GM23248 (cell line): ENCODE measurements around the gene TMEM129.

Experiments
- EZH2 ChIP-seq: fragments of 200-600 bp; sonication (generic); IDR thresholded peaks from 2 replicates; pipeline ENCODE4 v1.6.1; 2018; ENCODE audit warnings: antibody characterized with exemption, mild to moderate bottlenecking; ENCODE audit not compliant: insufficient read depth, poor library complexity, severe bottlenecking
- EZH2phosphoT487 ChIP-seq: fragments of 200-600 bp; sonication (generic); IDR thresholded peaks from 2 replicates; pipeline ENCODE4 v1.6.1; 2018; ENCODE audit warnings: antibody characterized with exemption, moderate library complexity, mild to moderate bottlenecking, low read depth; ENCODE audit not compliant: insufficient read depth

GRCh38 chr4:1678244-1678643 is 42.9 kb downstream of the TMEM129 start:
- TF ChIP-seq EZH2, result no peak
- TF ChIP-seq EZH2phosphoT487, result no peak
